Activated naive CD4-positive, alpha-beta T cell treated with anti-CD3 and anti-CD28 coated beads, Interleukin-2, amount 10 ng/mL, durations not matched to agents 7 days and 5 days (primary cell): ENCODE results near the gene ENTPD6.

ENCODE experiments used
- CTCF ChIA-PET: fragments of 350-600 bp; sonication (Branson Sonifier 250); formaldehyde crosslinking; loops from one replicate; lab custom pipeline; 2021; ENCODE audit warnings: antibody characterized with exemption; lab: Charles Lee
- DNase-seq: peaks from one replicate; pipeline ENCODE4 v3.0.0-alpha.2; 2020
- H3K27ac Mint-ChIP-seq: one replicate; pipeline ENCODE4 v1.8.0; 2021; ENCODE audit warnings: mild to moderate bottlenecking, moderate library complexity, mixed read lengths
- H3K27me3 Mint-ChIP-seq: one replicate; pipeline ENCODE4 v1.8.0; 2021; ENCODE audit warnings: mild to moderate bottlenecking, mixed read lengths
- H3K36me3 Mint-ChIP-seq: one replicate; pipeline ENCODE4 v1.8.0; 2021; ENCODE audit warnings: mixed read lengths
- H3K4me1 Mint-ChIP-seq: one replicate; pipeline ENCODE4 v1.8.0; 2021; ENCODE audit warnings: mixed read lengths
- H3K4me3 Mint-ChIP-seq: one replicate; pipeline ENCODE4 v1.8.0; 2021; ENCODE audit warnings: mild to moderate bottlenecking, moderate library complexity, mixed read lengths
- H3K9me3 Mint-ChIP-seq: one replicate; pipeline ENCODE4 v1.8.0; 2021; ENCODE audit warnings: mixed read lengths

ENTPD6 gene

DNA sequence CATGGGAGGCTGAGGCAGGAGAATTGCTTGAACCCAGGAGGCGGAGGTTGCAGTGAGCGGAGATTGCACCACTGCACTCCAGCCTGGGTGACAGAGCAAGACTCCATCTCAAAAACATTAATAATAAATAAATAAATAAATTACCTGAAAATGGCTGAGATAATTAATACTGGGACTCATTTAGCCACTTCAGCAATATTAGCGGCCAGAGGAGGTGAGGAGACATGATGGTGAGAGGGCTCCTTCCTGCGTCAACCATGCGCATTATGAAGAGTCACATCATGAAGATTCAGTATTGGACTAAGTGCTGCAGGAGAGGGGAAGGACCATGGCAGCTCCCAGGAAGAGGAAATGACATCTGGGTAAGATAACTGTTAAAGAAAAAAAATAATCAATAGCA is 49.5 kb downstream of the ENTPD6 start:
- peaks cover 3% of the 10 kb centered on the region for H3K9me3 Mint-ChIP-seq
- CTCF ChIA-PET: no interaction called here
- H3K4me3 Mint-ChIP-seq: no peak overlapping the region

DNA sequence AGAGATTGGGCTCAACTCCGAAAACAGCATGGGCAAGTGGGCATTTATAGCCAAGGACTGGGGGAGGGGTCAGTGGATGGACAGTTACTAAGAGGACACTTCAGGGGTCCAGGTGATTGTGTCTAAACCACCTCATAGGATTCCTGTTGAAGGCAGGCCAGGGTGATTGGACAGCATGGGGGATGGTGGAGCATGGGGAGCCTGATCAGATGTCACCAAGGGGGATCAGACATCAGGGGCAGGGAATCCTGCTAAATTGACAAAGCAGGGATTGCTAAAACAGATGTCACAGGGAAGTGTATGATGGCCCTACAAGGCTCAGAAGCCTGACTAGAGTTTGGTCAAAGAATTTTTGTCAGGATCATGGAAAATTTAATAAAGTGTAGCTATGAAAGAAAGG is 49.9 kb downstream of the ENTPD6 start:
- no peak overlapping the region for H3K27ac Mint-ChIP-seq
- CTCF ChIA-PET: no interaction called here
- no peak for DNase-seq
- H3K4me1 Mint-ChIP-seq: peaks cover 30% of the 10 kb centered on the region
- peaks cover 49% of the 10 kb centered on the region for H3K27me3 Mint-ChIP-seq
- peaks cover 3% of the 10 kb centered on the region for H3K9me3 Mint-ChIP-seq
- H3K4me3 Mint-ChIP-seq: no peak overlapping the region
- H3K36me3 Mint-ChIP-seq: no peaks in the 10 kb centered on the region

More for the DNA sequence above, 49.5 kb downstream of the ENTPD6 start:
- Mint-ChIP-seq H3K27ac (no peak overlapping the region), H3K4me1 (peaks cover 25% of the 10 kb centered on the region), H3K27me3 (peaks cover 49% of the 10 kb centered on the region), H3K36me3 (no peaks in the 10 kb centered on the region)
- no peak for DNase-seq

DNA sequence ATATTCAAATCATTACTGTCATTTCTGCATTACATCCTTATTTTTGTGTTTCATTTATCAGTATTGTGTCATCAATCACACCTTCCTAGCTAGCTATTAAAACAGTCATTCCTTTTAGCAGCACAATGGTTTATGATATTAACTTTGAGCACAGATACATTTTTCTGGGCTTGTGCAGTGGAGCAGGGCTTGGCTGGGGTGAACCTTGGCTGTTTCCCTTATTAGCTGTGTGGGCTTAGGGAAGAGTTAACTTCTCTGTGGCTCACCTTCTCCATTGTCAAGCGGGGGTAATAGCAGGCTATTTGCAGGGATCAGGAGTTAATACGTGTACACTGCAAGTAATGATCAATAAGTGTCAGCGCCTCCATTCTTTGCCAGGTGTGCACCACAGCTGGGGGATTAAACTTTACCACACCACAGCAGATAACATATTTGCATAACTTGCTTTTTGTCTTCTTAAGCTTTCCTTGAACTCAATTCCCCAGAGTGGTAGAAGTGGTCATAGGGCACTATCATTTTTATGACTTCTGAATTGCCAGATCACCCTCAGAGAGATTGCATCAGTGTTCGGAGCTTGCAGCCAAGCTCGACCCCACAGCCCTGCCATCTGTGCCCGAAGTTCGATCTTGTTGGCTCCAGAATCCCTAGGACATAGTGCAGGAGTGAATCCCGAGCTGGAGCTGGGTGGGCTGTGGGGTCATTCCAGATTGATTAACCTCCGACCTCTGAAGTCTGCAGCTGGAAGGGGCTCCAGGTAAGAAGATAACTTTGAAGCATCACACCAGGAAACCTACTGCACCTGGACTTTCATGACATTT is 50.9 kb downstream of the ENTPD6 start:
- Mint-ChIP-seq H3K9me3 (peaks cover 3% of the 10 kb centered on the region), H3K27me3 (peaks cover 43% of the 10 kb centered on the region), H3K4me3 (peak overlapping the region; percentile 90), H3K36me3 (no peaks in the 10 kb centered on the region), H3K4me1 (peaks cover 36% of the 10 kb centered on the region), H3K27ac (peak overlapping the region; percentile 8)
- no peak for DNase-seq
- CTCF ChIA-PET: interaction anchor here (1.2 to 1.6 kb wide), 3 partner anchors 10 to 252 kb away, joined by 3 to 4 read pairs (median 4); no protein-coding TSS in a partner anchor

DNA sequence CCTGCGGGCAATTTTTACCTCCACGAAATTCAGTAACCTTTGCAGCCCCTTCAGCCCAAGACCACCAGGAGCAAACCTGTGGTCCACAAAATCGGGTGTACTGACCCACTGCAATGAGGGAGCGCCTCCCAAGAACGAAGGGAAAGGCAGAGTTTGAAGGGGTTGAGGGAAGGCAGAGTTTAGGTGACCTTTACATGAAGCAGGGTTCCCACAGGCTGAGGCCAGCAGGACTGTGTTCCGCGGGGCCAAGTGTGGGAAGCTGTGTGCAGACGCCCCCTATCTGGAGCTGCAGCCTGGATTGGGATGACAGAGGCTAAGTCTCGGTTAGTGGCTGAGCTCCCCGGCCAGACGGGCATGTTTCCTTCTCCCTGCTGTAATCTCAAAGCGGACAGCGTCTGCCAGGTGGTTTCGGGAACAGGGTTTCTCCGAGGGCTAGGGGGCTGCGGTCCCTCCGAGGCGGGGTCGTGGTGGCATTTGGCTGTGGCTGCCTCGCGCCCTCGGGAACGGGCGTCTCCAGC is 51.5 kb downstream of the ENTPD6 start:
- DNase-seq: no peak
- H3K36me3 Mint-ChIP-seq: no peaks in the 10 kb centered on the region
- peak overlapping the region; percentile 8 for H3K27ac Mint-ChIP-seq
- CTCF ChIA-PET: interaction anchor here (1.1 to 1.6 kb wide), 4 partner anchors 11 to 253 kb away, joined by 3 to 4 read pairs (median 4); no protein-coding TSS in a partner anchor
- H3K27me3 Mint-ChIP-seq: peaks cover 38% of the 10 kb centered on the region
- peaks cover 38% of the 10 kb centered on the region for H3K4me1 Mint-ChIP-seq
- peaks cover 3% of the 10 kb centered on the region for H3K9me3 Mint-ChIP-seq
- H3K4me3 Mint-ChIP-seq: peak overlapping the region; percentile 90

GRCh38 chr20:25247518-25247955 is 52.0 kb downstream of the ENTPD6 start:
- Mint-ChIP-seq H3K27ac (no peak overlapping the region), H3K4me1 (peaks cover 38% of the 10 kb centered on the region), H3K36me3 (peaks cover 2% of the 10 kb centered on the region), H3K4me3 (peak overlapping the region; percentile 90), H3K27me3 (peaks cover 33% of the 10 kb centered on the region), H3K9me3 (peaks cover 3% of the 10 kb centered on the region)
- no peak for DNase-seq
- CTCF ChIA-PET: interaction anchor here (1.1 to 1.6 kb wide), 5 partner anchors 11 to 253 kb away, joined by 3 to 4 read pairs (median 4); no protein-coding TSS in a partner anchor

DNA sequence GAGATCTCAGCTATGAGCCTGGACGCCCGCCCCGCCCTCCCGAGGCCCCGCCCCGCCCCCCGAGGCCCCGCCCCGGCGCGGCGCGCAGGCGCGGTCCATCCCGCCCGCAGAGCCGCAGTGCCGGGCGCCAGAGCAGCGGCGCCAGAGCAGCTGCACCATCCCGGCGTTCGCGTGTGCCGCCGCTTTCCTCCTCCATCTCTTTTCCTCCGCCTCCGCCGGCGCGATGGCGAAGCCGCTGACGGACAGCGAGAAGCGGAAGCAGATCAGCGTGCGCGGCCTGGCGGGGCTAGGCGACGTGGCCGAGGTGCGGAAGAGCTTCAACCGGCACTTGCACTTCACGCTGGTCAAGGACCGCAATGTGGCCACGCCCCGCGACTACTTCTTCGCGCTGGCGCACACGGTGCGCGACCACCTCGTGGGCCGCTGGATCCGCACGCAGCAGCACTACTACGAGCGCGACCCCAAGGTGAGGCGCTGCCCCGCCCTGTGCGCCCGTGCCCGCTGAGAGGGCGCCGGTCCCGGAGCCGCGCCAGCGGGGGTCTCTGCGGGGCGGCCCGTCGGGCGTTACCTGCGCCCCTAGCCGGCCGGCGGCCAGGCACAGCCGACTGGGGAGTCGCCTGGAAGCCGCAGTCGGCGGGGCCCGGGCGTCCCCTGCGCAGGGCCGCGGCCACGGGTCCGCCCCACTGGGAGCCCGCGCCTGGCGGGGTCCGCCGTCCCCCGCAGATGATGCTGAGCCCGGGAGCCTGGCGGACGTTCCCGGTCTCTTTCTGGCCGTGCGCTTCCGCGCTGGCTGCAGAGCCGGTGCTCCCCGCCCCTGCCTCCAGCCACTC is 52.7 kb downstream of the ENTPD6 start, which contains the start of gene PYGB:
Gene PYGB, plus strand, starts transcription at position 130 of the 830 bp plus-strand sequence. Its CDS starts 94 bp downstream, at position 224.
- peaks cover 2% of the 10 kb centered on the region for H3K36me3 Mint-ChIP-seq
- H3K27me3 Mint-ChIP-seq: peaks cover 30% of the 10 kb centered on the region
- peak; percentile 80 for DNase-seq
- CTCF ChIA-PET: interaction anchor here (1.1 to 1.6 kb wide), 3 partner anchors 57 to 153 kb away, joined by 3 to 4 read pairs (median 3); no protein-coding TSS in a partner anchor
- H3K9me3 Mint-ChIP-seq: peaks cover 3% of the 10 kb centered on the region
- H3K4me3 Mint-ChIP-seq: peak within 1 kb of the TSS; percentile 90
- H3K27ac Mint-ChIP-seq: peak within 1 kb of the TSS; percentile 84
- peaks cover 38% of the 10 kb centered on the region for H3K4me1 Mint-ChIP-seq

DNA sequence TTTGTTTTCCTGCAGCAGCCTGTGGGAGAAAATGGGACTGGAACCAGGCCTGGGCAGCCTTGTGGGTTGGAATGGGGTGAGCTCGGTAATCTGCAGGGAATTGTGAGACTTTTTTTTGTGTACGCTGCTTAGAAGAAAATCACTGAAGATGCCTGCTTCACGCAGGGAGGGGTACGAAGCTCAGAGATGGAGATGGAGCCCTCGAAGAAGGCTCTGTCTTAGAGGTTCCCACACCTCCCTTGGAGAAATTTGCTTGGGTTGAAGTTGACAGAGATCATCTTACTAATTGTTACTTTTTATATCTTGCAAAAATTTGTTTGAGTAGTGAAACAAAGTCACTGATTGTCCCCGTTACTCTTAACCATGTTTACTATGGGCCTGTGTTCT is 53.3 kb downstream of the ENTPD6 start:
- CTCF ChIA-PET: interaction anchor here (1.0 to 1.3 kb wide), 2 partner anchors 58 to 255 kb away, joined by 4 read pairs; no protein-coding TSS in a partner anchor
- Mint-ChIP-seq H3K27me3 (peaks cover 26% of the 10 kb centered on the region), H3K27ac (peak overlapping the region; percentile 53), H3K4me3 (peak overlapping the region; percentile 83), H3K9me3 (peaks cover under 1% of the 10 kb centered on the region), H3K4me1 (peaks cover 38% of the 10 kb centered on the region), H3K36me3 (peaks cover 2% of the 10 kb centered on the region)
- DNase-seq: no peak

DNA sequence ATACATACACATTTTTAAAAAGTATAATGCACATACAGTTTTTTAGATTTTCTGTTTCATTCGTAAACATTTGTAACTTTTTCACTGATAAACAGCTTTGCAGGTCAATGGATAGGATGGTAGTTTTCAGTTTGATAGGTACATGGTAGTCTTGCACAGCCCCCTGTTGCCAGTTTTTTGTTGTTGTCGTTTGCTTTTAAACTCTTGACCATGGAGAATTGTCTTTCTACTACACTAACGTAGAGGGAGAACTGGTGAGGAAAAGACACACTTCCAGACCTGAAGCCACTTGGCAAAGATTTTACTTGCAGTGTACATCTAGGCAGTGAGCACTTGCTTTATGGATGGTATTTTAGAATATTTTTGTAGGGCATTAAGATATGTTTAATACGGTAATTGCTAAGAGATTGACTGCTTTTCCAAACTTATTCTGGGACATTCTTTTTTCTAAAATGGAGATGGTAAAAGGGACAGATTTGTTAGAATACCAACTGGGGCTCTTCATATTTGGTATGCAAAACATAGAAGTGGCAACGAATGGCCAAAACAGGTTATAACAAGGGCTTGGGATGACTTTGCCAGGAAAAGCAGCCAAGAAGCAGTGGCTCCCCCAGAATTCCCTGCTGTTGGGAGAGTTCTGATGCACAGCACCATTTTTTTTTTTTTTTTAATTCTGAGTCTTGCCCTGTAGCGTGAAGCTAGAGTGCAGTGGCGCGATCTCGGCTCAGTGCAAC is 53.9 kb downstream of the ENTPD6 start:
- Mint-ChIP-seq H3K4me1 (peaks cover 38% of the 10 kb centered on the region), H3K27ac (no peak overlapping the region), H3K4me3 (peak overlapping the region; percentile 83), H3K36me3 (peaks cover 2% of the 10 kb centered on the region), H3K27me3 (peaks cover 22% of the 10 kb centered on the region), H3K9me3 (no peaks in the 10 kb centered on the region)
- CTCF ChIA-PET: interaction anchor here (1.0 kb wide), 1 partner anchor 255 kb away, joined by 4 read pairs; no protein-coding TSS in a partner anchor
- DNase-seq: no peak

DNA sequence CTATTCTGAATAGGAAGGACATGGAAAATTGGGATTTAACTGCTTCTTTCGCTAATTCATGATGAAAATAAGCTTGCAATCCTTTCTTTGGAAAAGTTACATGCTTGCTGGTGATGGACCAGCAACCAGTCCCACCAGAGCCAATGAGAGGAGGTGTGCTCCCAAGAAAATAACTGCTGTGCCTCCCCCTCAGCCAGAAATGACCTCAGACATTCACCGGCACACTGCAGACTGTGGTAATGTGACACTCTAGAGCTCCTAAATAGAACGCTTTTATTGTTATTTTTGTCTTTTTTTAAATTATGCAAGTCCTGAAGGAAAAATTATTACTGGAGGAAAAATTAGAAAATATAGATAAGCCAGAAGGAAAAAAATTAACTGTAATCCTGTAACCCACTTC is 55.0 kb downstream of the ENTPD6 start:
- peaks cover 20% of the 10 kb centered on the region for H3K27me3 Mint-ChIP-seq
- no peak overlapping the region for H3K4me3 Mint-ChIP-seq
- no peaks in the 10 kb centered on the region for H3K9me3 Mint-ChIP-seq
- peaks cover 2% of the 10 kb centered on the region for H3K36me3 Mint-ChIP-seq
- peaks cover 38% of the 10 kb centered on the region for H3K4me1 Mint-ChIP-seq
- CTCF ChIA-PET: interaction anchor here (0.8 kb wide), 1 partner anchor 54 kb away, joined by 3 read pairs; no protein-coding TSS in a partner anchor
- no peak overlapping the region for H3K27ac Mint-ChIP-seq
- no peak for DNase-seq

DNA sequence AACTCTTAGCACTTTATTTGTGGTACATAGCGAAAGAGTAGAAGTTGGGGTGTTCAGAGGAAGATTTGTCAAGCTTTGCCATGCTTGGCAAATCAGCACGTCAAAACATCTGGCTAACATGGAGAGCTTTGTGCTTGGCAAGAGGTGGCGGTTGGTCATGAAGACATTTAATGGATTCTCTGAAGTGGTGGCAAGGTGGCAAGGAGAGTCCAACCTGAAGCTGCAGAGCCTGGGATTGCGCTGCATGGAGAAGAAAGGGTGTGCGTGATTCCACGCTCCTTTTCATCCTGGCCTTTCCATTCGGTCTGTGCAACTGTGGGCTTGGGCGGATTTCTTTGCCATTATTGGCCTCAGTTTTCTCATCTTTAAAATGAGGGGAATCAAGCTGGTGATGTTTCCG is 55.5 kb downstream of the ENTPD6 start:
- CTCF ChIA-PET: no interaction called here
- Mint-ChIP-seq H3K4me3 (no peak overlapping the region), H3K9me3 (no peaks in the 10 kb centered on the region), H3K27me3 (peaks cover 20% of the 10 kb centered on the region), H3K4me1 (peaks cover 38% of the 10 kb centered on the region), H3K27ac (no peak overlapping the region), H3K36me3 (peaks cover 2% of the 10 kb centered on the region)
- DNase-seq: no peak

DNA sequence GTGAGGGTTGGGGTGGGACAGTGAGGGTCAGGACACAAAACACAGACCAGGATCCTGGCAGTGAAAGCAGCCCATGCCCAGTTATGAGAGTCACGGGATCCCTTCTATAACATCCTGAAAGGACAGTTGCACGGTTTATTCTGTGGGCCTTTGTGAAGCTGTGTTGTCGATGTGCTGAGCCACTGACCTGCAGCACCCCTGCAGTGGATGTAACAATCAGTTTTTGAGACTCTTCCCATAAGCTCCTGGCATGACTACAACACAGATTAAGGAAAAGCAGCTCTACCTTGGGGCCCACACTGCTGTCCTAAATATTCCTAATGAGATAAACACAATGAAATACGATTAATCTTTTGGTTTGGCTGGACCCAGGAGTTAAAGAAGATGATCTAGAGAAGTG is 56.0 kb downstream of the ENTPD6 start:
- CTCF ChIA-PET: interaction anchor here (0.6 kb wide), 1 partner anchor 257 kb away, joined by 3 read pairs; no protein-coding TSS in a partner anchor
- Mint-ChIP-seq H3K27me3 (peaks cover 14% of the 10 kb centered on the region), H3K27ac (no peak overlapping the region), H3K9me3 (no peaks in the 10 kb centered on the region), H3K4me3 (no peak overlapping the region), H3K36me3 (peaks cover 2% of the 10 kb centered on the region), H3K4me1 (peaks cover 34% of the 10 kb centered on the region)
- DNase-seq: no peak

- H3K36me3 Mint-ChIP-seq: peaks cover 2% of the 10 kb centered on the region
- no peak for DNase-seq
- H3K27ac Mint-ChIP-seq: no peak overlapping the region
- H3K27me3 Mint-ChIP-seq: peaks cover 8% of the 10 kb centered on the region
- H3K9me3 Mint-ChIP-seq: no peaks in the 10 kb centered on the region
- H3K4me3 Mint-ChIP-seq: no peak overlapping the region
- CTCF ChIA-PET: interaction anchor here (0.6 kb wide), 1 partner anchor 258 kb away, joined by 3 read pairs; no protein-coding TSS in a partner anchor
- H3K4me1 Mint-ChIP-seq: peaks cover 27% of the 10 kb centered on the region
Measured at GRCh38 chr20:25252230-25252651, 56.7 kb downstream of the ENTPD6 start.
